Measurements from ENCODE around the gene SOD1. TPM values are rescaled to one million over a fixed set of nuclear protein-coding genes. Genes with fewer than 3 reads are reported as not detected.

The SOD1 gene
- total and polyA plus RNA-seq, 10 of the 15 experiments (the other 5 are each of a cell fraction or from before 2014, with no cell fraction given), result 171 to 710 (median 313) TPM

DNA sequence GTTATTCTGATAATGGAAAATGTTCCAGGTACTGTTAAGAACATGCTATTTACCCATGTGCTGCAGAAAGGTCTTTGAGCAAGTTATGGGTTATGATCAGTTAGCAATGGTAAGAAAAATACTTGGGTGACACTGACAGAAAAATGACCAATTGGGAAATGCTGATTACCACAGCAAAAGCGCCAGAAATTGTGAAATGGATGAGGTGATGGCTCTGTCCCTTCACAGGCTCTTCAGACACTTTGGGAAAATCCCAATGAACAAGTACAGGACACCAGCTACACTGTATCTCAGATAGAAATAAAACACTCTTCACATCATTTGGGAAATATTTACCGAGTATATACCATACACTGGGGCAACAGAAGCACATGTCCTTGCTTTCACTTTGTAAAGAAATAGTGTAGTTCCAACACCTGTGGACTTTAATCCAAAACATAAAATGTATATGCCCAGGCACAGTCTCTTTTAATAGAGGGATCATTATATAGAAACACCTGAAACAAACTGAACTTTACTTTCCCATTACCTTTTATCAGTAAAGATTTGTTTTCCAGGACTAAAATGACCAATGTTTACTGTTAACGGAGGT, 13.9 kb downstream of the SOD1 start:
- in situ Hi-C loops (cut with MboI) (no loop called here), intact Hi-C loops (cut with micrococcal nuclease; ENCODE audit: unreplicated experiment) (no loop called here)
- no peaks in the 10 kb centered on the region; the same call in 1 of the 2 replicates for H3K4me1 ChIP-seq (ENCODE audit: control insufficient read depth, insufficient read depth, low read length)
- ChIA-PET CTCF (no interaction called here), POLR2A (no interaction called here), RAD21 (ENCODE audit: unreplicated experiment) (no interaction called here), SMC1A (ENCODE audit: uncharacterized antibody, unreplicated experiment) (no interaction called here)
- no peaks in the 10 kb centered on the region for H3K27me3 ChIP-seq (replicated peaks in 1 of 2; ENCODE audit: control insufficient read depth in 2 of 2, insufficient read depth in 2 of 2, low read length in 1 of 2)
- no peak overlapping the region for H3K27ac ChIP-seq (ENCODE audit: control insufficient read depth, insufficient read depth)
- DNase-seq (ENCODE audit: low read depth, low spot score) (no peak), FAIRE-seq (no peak), ATAC-seq (no peak)
- no peaks in the 10 kb centered on the region for H4K20me1 ChIP-seq (ENCODE audit: control insufficient read depth, insufficient read depth)
- H2AFZ ChIP-seq (ENCODE audit: control insufficient read depth, low read depth, low read length), result no peak overlapping the region
- H3K79me2 ChIP-seq (ENCODE audit: control insufficient read depth, insufficient read depth, low read length), result no peaks in the 10 kb centered on the region
- no peaks in the 10 kb centered on the region for H3K9me3 ChIP-seq (replicated peaks; ENCODE audit: control insufficient read depth, insufficient read depth, low read length)
- peaks cover 3 to 10% of the 10 kb centered on the region in 2 experiments; a peak in 3 of 4 replicates for H3K36me3 ChIP-seq (ENCODE audit: control insufficient read depth in 2 of 2, insufficient read depth in 2 of 2, low read length in 1 of 2)
- WGBS (ENCODE audit: insufficient coverage, insufficient replicate concordance, low lambda C conversion rate, missing lambda C conversion rate), result 100% methylated on average over 3 of the region's 3 CpGs
- TF ChIP-seq TCF3 (IDR thresholded peaks at IDR 0.05; ENCODE audit: borderline replicate concordance, insufficient read depth, low read depth, low read length), result no peak
- no peak for TF ChIP-seq ZNF24 (IDR thresholded peaks at IDR 0.05)
- TF ChIP-seq ZNF207 (IDR thresholded peaks at IDR 0.05; ENCODE audit: borderline replicate concordance), result no peak
- TF ChIP-seq SIX5 (IDR thresholded peaks at IDR 0.05; ENCODE audit: low read depth, low read length, severe bottlenecking), result no peak
- no peak for TF ChIP-seq NRF1 (conservative IDR thresholded peaks at IDR 0.05; ENCODE audit: low read depth, low read length)
- TF ChIP-seq, protein P1, sequence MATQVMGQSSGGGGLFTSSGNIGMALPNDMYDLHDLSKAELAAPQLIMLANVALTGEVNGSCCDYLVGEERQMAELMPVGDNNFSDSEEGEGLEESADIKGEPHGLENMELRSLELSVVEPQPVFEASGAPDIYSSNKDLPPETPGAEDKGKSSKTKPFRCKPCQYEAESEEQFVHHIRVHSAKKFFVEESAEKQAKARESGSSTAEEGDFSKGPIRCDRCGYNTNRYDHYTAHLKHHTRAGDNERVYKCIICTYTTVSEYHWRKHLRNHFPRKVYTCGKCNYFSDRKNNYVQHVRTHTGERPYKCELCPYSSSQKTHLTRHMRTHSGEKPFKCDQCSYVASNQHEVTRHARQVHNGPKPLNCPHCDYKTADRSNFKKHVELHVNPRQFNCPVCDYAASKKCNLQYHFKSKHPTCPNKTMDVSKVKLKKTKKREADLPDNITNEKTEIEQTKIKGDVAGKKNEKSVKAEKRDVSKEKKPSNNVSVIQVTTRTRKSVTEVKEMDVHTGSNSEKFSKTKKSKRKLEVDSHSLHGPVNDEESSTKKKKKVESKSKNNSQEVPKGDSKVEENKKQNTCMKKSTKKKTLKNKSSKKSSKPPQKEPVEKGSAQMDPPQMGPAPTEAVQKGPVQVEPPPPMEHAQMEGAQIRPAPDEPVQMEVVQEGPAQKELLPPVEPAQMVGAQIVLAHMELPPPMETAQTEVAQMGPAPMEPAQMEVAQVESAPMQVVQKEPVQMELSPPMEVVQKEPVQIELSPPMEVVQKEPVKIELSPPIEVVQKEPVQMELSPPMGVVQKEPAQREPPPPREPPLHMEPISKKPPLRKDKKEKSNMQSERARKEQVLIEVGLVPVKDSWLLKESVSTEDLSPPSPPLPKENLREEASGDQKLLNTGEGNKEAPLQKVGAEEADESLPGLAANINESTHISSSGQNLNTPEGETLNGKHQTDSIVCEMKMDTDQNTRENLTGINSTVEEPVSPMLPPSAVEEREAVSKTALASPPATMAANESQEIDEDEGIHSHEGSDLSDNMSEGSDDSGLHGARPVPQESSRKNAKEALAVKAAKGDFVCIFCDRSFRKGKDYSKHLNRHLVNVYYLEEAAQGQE (IDR thresholded peaks at IDR 0.05; ENCODE audit: low read depth, low read length), result no peak
- no peak for TF ChIP-seq RB1 (IDR thresholded peaks at IDR 0.05; ENCODE audit: borderline replicate concordance)
- TF ChIP-seq ZNF622 (IDR thresholded peaks at IDR 0.05), result no peak
- no peak for TF ChIP-seq CBX5 (IDR thresholded peaks at IDR 0.05; ENCODE audit: low read depth)
- no peak for TF ChIP-seq SRF (IDR thresholded peaks at IDR 0.05; ENCODE audit: low read depth in 2 of 2, low read length in 2 of 2)
- TF ChIP-seq, protein P2, sequence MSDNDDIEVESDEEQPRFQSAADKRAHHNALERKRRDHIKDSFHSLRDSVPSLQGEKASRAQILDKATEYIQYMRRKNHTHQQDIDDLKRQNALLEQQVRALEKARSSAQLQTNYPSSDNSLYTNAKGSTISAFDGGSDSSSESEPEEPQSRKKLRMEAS (IDR thresholded peaks at IDR 0.05; ENCODE audit: low read depth, low read length), result no peak
- BruUV-seq (replicated peaks), result no TSS peak
- no peak overlapping the region for H3K4me3 ChIP-seq
- H3K9ac ChIP-seq (ENCODE audit: control insufficient read depth, insufficient read depth, low read length), result no peak overlapping the region
- no peak overlapping the region for H3K4me2 ChIP-seq (ENCODE audit: control insufficient read depth, insufficient read depth)

All from GM12878 (cell line).